ENCODE results near the gene KEL.

KEL gene

GRCh38 chr7:142927085-142927745 lies 34.9 kb downstream of the KEL start:
- no peak for DNase-seq

GRCh38 chr7:142925413-142925812 lies 36.8 kb downstream of the KEL start:
- no peak for DNase-seq

- DNase-seq: no peak
Measured at GRCh38 chr7:142923391-142923790, 38.8 kb downstream of the KEL start.

DNA sequence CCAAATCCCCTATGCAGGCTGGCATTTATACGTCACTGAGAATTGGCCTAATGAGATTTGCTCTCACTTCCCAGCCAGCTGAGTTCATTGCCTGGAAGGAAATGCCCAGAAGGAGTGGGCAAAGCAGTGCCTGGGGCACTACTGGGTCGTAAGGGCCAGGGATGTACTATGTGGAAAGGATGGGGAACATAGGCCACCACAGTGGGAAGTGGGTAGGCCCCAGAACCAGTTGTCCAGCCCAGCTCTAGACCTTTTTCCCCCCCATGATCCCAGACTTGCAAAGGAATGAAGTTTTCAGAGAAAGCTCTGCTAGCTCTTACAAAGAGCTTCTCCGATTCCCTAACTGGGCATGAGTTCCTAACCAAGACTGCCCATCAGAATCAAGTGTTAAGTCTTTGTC lies 42.5 kb downstream of the KEL start:
- no peak for DNase-seq

DNA sequence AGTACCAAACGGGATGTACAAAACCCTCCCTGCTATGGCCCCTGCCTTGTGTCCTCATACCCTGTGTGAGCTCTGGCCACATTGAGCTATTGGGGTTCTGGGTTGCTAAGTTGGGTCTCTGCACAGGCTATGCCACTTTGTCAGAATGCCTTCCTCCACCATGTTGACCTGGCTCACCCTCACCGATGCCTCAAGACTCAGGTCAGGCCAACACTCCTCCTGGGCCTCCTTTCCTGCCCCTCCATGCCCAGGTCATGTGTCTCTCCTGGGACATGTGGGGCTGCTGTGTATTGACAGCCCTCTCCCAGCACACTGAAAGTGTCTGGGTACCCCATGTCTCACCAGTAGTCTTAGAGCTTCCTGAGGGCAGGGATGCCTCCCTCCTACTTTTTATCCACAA lies 43.3 kb downstream of the KEL start:
- DNase-seq: no peak

GRCh38 chr7:142917447-142917846 lies 44.7 kb downstream of the KEL start:
- no peak for DNase-seq

- peak in 1 of 3 experiments; percentile 7 for DNase-seq
Measured at GRCh38 chr7:142916508-142916907, 45.7 kb downstream of the KEL start.

DNA sequence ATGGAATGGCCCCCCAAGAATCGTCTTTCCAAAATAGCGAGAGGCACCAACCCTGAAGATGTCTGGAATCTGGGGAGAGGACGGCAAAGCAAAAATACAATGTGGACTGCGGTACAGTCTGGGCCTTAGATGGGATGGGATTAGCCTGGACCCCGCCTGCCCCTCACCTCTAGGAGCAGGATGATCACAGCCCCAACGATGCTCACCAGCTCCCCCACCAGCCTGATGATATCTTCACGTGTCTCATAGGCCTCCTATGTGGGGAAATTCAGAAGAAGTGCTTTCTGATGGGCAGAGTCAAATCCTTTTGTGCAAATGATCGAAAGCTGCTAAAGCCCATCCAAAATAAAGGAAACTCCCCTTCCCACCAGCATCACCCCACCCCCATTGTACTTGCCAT lies 46.8 kb downstream of the KEL start:
- DNase-seq: no peak

- no peak for DNase-seq
Measured at GRCh38 chr7:142914121-142914520, 48.0 kb downstream of the KEL start.

DNA sequence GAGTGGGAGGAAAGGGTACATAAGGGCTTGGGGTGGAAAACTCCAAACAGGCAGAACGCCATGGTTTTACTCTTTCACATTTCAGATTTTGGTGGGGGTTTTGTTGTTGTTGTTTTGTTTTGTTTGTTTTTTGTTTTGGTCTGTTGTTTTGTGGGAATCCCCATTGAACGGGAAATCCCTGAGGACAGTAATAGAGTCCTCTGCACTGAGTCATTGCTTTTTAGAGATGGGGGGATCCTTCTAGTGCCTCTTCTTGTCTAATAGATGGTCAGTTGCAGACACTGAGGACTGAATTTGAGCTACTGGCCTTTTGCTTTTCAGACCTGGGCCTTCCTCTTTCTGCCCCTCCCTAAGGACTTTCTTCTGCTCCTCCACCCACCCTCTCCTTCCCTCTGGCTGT lies 48.6 kb downstream of the KEL start:
- DNase-seq: no peak

GRCh38 chr7:142913051-142913450 lies 49.1 kb downstream of the KEL start:
- DNase-seq: no peak

DNA sequence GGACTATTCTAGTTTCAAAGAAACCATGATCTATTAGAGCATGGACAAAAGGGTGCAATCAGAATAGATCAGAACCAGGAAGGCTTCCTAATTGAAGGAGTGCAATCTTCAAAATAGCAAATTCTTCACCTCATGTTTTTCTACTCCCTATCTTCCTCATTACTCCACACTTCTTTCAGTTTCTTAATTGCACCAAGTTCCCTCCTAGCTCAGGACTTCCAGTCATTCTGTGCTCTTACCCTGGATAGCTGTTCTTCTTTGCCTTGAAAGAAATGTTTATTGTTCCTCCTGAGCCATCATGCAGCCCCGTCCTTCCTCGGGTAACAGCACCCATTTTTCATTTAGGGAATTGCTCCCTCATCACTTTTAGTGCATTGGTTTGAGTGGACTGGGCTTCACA lies 51.7 kb downstream of the KEL start:
- DNase-seq: no peak

- no peak for DNase-seq
Measured at GRCh38 chr7:142910031-142910433, 52.1 kb downstream of the KEL start.

- DNase-seq: peak in 1 of 3 experiments; percentile 20
Measured at GRCh38 chr7:142908921-142909890, 53.0 kb downstream of the KEL start.

- no peak for DNase-seq
Measured at GRCh38 chr7:142908290-142908689, 53.9 kb downstream of the KEL start.

GRCh38 chr7:142906643-142907042 lies 55.5 kb downstream of the KEL start:
- no peak for DNase-seq

GRCh38 chr7:142905759-142906158 lies 56.4 kb downstream of the KEL start:
- no peak for DNase-seq

DNA sequence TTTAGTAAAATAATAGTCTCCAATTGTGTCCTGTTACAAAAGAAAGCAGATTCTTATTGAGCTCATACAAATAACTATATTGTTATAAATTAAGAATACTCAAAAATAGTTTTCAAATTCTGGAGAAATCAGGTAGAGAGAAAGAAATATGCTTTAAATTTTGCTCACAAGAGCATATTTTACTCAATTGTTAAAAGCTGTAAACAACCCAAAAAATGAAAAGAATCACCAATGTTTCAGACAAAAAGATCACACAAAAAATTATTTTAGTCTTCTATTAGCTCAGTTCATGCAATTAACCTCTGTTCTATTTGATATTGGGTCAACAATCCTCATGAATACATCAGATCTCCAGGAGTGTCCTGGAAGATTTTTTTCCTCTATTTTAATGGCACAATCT lies 58.0 kb downstream of the KEL start:
- no peak for DNase-seq

GRCh38 chr7:142901426-142902259 lies 60.5 kb downstream of the KEL start:
- DNase-seq: no peak

GRCh38 chr7:142899661-142900060 lies 62.5 kb downstream of the KEL start:
- no peak for DNase-seq

DNA sequence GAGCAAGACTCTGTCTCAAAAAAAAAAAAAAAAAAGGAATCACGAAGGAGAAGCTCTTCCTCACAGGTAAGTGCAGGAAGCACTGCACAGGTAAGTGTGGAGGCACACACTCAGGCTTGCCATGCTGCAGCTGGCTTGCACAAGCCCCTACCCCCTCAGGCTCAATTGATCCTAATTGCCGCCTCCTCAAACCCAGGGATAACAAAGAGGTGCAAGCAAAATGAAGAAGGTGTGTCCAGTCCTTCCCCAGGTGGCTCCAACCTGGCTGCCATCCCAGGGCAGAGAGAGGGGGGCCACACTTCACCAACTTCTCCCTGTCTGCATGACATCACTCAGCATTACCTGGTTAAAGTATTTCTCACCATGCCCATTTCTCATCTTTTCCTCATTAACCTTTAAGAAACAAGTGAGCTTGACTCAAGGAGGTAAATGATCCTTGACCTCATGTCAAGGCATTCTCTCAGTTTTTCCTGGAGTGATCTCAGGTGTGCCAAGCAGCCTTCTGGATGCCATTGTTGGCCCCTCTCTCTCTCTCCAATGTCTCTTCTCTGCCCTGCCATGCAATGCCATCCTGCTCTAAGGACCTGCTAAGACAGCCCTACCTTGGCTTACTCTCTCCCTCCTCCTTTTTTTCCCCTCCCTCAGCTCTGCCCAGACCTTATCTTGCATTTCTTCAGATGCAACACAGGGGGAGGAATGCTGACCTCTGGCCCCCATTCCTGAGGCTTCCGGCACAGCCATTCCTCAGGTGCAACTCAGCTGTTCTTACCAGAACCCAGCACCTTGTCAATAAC lies 63.6 kb downstream of the KEL start:
- peak in 2 of 3 experiments; percentile 27 to 60 for DNase-seq

GRCh38 chr7:142897691-142898090 lies 64.5 kb downstream of the KEL start:
- no peak for DNase-seq
